ENCODE measurements around the gene RAPGEF5.

RAPGEF5 gene

GRCh38 chr7:22255834-22256233, 101.1 kb downstream of the RAPGEF5 start:
- DNase-seq, result no peak

GRCh38 chr7:22255342-22255741, 101.6 kb downstream of the RAPGEF5 start:
- no peak for DNase-seq

DNA sequence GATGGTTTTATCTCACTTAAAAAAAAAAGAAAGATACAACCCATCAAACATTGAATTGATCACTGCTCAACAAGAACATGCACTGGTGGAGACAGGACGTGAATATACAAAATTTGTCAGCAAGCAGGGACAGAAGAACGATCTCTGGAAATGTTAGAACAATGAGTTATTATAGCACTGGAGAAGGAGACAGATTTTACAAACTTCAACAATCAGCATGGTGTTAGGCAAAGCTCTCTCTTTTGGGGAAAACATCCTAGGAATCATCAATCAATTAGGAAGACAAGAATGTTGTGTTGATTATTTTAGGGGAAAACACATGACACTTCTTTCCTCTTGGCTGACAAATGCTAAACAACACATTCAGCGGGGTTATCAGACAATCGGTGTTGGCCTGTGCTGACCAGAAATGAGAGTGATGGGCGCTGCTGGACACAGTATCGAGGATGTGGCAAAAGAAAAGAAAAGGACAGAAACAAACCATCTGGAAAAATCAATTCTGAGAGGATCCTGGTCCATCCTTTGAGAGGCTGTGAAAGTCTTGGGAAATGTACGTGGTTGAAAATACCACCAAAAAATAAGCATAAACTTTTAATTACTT, 103.9 kb downstream of the RAPGEF5 start:
- DNase-seq, result peak; percentile 26

- DNase-seq, result no peak
These were observed 104.9 kb downstream of the RAPGEF5 start for GRCh38 chr7:22252016-22252415.

DNA sequence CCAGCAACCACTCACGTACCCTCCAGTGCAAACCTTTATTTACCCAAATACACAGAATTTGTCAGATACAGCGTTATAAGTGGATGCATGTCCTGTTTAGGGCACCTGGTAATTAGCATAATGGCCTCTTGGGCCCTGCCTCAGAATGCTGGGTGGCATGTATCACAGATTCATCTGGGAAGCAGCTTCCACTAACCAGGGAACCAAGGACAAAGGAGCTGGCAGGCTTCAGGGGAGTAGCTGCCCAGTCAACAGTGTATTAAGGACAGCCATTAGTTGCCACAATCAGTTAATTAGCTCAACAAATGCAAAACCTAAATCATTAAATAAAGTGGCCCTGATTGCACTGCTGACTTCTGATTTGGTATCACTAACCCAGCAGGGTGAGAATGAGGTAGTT, 105.7 kb downstream of the RAPGEF5 start:
- peak; percentile 34 for DNase-seq

DNA sequence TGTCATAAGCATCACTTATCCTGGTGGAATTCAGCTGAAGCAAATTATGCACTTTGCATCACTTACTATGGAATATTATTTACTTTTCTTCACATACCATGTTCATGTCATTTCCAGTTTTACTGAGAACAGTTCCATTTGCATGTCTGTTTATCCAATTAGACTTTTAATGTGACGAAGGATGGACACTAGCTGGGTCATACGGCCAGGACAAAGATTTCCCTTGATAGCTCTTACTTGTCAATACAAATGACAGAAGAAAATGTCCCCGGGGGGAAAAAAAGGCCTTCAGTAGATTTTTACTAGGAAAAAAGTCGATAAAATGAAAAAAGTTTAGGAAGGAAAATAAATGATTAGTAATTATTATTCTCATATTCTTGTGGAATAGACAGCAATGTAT, 106.6 kb downstream of the RAPGEF5 start:
- no peak for DNase-seq

DNA sequence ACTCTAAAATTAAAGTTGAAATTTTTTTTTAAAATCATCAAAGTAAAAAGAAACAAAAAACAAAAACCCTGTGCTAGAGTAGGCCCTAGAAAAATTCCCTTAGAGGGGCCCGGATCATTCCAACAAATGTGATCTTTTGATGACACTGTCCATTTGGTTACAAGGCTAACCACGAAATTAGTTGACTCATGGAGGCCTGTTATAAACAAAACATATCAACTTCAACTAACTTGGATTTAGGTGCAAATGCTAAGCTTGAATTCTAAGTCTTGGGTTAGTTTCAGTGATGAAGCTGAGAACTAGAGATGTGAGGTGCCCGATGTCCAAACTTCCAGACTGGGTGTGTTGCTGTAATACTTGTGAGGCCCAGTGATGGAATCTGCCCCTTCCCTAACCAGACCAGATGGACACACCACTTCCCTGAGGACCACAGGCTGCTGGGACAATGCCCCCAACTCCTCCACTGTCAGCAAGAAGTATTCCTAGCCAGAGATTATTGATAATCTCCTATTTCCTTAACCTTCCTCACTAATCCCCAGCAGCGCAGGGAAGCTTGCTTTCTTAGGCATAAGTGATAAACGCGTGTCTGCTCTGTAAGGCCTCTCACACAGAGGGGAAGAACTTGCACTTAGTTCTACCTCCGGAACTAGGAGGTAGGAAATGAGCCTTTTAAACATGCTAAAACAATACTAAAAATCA, 108.7 kb downstream of the RAPGEF5 start:
- no peak for DNase-seq

DNA sequence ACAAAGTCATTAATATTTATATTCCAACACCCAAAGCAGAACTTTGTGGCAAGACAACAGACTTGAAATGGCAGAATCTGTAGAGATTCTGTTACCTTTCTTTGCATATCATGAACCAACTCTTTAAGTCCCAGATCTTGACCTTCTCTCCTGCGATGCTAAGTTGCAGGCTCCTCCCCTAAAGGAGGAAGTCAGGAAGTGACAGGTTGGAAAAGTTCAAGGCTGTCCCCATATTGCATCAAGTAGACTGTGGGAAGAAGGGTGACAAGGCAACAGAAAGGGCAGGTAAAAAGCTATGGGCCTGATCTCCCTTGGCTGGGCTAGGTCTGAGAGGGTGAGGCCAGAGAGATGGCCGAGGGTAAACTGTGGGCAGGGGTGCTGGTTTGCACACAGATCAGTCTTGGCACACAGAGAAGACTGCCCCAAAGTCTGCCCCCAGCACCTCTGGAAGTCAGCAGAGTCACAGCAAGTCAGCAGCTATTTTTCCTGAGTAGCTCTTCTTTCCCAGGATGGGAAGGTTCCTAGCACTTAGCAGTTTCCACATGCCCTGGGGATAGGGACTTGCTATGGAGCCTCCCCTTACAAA, 115.1 kb downstream of the RAPGEF5 start:
- DNase-seq, result no peak

DNA sequence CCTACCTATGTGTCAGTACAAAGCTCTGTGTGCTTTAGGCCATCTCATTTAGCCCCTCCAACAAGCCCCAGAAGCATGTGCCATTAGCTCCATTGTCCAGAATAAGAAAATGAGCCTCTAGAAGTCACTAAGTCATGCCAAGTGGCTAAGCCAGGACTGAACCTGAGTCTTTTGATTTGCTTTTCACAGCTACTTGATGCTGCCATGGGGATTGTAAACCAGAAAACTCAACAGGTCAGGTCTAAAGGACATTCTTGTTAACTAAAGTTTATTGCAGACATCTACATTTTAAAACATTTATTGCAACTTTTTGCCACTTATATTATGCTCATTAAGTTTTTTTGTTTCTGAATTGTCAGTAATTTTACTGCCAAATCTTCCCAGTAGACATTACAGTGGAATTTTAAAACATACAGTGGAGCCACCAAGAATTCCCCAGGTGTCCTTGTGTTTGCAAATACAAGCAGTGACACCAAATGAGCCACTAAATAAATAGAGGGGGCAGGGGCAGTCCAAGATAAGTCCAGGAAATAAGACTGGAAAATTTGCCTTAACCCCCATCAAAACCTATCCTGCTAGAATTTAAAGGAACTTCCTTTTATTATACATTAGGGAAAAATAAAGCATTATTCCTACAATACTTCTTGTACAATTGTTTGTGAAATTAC, 115.9 kb downstream of the RAPGEF5 start:
- no peak for DNase-seq

GRCh38 chr7:22238354-22239311, 118.3 kb downstream of the RAPGEF5 start:
- no peak for DNase-seq

DNA sequence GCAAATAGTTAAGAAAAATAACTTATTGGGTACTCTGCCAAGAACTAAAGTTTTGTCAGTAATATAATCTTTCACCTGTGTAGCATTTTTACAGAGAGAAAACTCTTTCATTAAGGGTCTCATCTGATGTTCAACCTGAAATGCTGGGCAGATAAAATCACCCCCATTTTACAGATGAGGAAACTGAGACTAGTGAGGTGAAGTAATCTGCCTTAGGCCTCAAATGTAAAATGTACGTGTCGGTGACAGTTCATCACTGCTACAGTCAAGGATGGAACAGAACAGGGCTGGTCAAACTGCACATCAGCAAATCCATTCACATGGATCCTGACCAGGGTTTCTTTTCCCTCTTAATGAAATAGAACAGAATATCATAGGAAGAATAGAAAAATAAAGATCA, 121.8 kb downstream of the RAPGEF5 start:
- no peak for DNase-seq

DNA sequence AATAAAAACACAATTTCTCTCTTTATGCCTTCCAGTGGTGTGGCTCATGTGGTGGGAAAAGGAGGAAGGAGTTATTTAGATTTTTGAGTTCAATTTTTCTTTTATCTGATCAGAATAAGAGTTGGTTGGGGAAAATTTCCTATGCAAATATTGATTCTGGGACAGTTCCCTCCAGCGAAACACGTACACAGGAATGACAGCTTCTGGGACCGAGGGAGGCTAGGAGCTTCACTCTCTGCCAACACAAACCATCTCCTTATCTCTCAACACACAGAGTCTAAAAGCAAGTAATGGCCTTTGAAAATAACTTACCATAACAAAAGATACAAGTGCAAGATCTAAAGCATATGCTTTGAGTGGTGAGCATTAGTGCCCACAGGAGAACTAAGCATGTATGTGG, 122.7 kb downstream of the RAPGEF5 start:
- no peak for DNase-seq

- no peak for DNase-seq
These were observed 125.1 kb downstream of the RAPGEF5 start for GRCh38 chr7:22231806-22232205.

DNA sequence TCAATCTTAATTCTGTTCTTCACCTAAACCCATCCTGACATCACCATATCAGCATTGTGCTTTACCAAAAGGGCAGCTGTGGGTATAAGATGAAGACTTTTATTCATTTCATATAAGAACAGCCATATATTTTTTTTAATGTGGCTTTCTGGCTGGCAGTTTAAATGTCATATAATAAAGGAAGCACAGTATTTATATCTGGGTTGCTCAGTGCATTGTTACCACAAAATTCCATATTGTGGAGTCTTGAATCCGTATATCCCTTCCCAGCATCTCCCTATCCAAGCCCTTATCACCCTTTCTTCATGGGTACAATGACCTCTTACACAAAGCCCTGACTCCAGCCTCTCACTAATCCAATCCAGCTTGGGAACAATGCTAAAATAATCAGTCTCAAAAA, 125.8 kb downstream of the RAPGEF5 start:
- DNase-seq, result no peak

DNA sequence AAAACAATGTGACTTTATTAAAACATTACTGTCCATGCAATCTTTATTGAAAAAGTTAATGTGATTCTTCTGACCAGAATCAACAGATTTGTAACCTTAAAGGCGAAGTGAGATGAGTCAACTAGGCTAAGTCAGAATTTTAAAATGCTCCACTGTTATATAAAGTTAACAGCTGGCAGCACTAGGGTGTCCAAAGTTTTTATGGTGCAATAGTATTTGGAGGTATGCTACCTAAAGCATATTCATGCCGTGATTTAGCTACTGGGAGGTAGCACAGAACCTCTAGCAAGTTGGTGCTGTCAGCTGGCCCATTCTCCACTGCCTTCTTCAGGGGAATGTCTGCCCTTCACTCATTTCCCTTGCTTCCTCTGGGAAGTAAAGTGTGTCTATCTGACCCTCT, 126.7 kb downstream of the RAPGEF5 start:
- DNase-seq, result no peak

- no peak for DNase-seq
These were observed 127.8 kb downstream of the RAPGEF5 start for GRCh38 chr7:22229148-22229547.

- no peak for DNase-seq
These were observed 133.1 kb downstream of the RAPGEF5 start for GRCh38 chr7:22223807-22224206.

DNA sequence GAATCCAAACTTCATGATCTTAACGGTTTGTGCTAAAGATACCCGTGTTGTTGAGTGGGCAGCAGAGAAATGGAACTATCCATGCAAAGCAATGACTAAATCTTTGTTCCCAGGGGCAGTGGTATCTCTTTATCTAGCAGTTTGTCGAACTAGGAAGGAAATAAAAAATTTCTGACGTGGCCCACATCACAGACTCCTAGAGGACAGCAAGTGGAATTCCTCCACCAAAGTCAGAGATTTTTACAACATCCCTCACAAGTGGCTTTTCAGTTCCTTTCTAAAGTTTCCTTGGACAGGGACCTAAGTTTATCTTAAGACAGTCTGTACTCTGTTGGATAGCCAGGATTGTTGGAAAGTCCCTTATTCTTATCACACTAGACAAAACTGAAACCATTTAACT, 136.0 kb downstream of the RAPGEF5 start:
- no peak for DNase-seq

DNA sequence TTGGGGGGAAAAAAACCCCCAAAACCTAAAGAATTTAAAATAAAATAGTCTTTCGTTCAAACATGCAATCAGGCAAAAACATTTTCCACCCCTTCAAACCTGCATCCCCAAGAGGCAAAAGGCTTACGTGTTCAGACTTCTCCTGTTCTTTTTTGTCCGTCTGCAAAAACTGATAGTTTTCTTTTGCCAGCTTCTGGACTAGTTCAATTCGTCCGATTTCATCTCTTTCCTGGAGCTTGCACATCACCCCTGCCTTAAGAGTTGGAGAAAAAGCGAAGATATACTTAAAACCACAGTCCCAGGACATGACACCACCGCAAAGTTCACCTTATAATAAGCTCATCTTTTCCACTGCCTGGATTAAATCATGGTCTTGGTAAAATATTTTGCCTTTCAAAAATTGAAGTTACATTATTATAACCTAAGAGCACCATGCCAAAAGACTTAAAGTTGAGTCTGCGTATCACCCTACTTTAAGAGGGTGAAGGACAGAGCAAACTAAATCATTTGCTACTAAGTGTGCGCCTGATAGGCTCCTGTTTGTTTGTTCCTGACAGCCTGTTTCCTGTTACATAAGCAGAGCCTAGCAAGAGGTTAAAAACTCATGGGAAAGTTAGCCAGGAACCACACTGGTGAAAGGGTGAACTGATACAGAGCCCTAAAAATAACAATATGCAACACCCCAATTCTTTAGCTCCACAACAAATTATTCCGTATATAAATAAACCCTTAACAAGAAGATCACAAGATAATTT, 137.0 kb downstream of the RAPGEF5 start:
- DNase-seq, result no peak

- DNase-seq, result no peak
These were observed 137.9 kb downstream of the RAPGEF5 start for GRCh38 chr7:22219036-22219435.

- no peak for DNase-seq
These were observed 140.0 kb downstream of the RAPGEF5 start for GRCh38 chr7:22216832-22217475.

- no peak for DNase-seq
These were observed 140.6 kb downstream of the RAPGEF5 start for GRCh38 chr7:22216309-22216708.

Data from retina (tissue), 1 donor.